ENCODE data around the gene HLA-DPA1.

DNA sequence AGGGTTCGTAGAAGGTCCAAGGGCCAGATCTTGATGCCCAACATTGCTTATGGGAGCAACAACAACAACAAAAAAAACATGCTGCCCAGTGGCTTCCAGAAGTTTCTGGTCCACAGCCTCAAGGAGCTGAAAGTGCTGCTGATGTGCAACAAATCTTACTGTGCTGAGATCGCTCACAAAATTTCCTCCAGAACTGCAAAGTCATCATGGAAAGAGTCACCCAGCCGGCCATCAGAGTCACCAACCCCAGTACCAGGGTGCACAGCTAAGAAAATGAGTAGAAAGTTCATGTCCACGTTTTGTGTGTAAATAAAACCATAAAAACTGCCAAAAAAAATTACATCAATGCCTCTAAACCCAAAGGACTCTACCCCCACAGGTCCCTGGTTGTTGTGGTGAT, 6.1 kb upstream of the HLA-DPA1 start:
- TF ChIP-seq, protein P1, sequence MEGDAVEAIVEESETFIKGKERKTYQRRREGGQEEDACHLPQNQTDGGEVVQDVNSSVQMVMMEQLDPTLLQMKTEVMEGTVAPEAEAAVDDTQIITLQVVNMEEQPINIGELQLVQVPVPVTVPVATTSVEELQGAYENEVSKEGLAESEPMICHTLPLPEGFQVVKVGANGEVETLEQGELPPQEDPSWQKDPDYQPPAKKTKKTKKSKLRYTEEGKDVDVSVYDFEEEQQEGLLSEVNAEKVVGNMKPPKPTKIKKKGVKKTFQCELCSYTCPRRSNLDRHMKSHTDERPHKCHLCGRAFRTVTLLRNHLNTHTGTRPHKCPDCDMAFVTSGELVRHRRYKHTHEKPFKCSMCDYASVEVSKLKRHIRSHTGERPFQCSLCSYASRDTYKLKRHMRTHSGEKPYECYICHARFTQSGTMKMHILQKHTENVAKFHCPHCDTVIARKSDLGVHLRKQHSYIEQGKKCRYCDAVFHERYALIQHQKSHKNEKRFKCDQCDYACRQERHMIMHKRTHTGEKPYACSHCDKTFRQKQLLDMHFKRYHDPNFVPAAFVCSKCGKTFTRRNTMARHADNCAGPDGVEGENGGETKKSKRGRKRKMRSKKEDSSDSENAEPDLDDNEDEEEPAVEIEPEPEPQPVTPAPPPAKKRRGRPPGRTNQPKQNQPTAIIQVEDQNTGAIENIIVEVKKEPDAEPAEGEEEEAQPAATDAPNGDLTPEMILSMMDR (IDR thresholded peaks at IDR 0.05) = no peak
- no peak for TF ChIP-seq EP300 (IDR thresholded peaks at IDR 0.05)
- no peak for TF ChIP-seq POLR2AphosphoS5 (IDR thresholded peaks at IDR 0.05)
- TF ChIP-seq POLR2A (IDR thresholded peaks at IDR 0.05) = no peak

All from sigmoid colon (tissue), 4 donors.